Ishikawa (cell line): ENCODE data around the gene OTX1.

ENCODE experiments used
- CEBPB ChIP-seq: IDR thresholded peaks from 2 replicates; pipeline ENCODE4 v1.6.1; 2012
- CREB1 ChIP-seq: IDR thresholded peaks from 2 replicates; pipeline ENCODE4 v1.6.1; 2012; ENCODE audit warnings: low read depth
- EGR1 ChIP-seq: IDR thresholded peaks from 2 replicates; pipeline ENCODE4 v1.6.1; 2012
- EP300 ChIP-seq: IDR thresholded peaks from 2 replicates; pipeline ENCODE4 v1.6.1; 2012; ENCODE audit warnings: borderline replicate concordance
- FOXM1 ChIP-seq: IDR thresholded peaks from 2 replicates; pipeline ENCODE4 v1.6.1; 2012; ENCODE audit warnings: low read depth, borderline replicate concordance
- MAX ChIP-seq: IDR thresholded peaks from 2 replicates; pipeline ENCODE4 v1.6.1; 2012
- NFIC ChIP-seq: IDR thresholded peaks from 2 replicates; pipeline ENCODE4 v1.6.1; 2012
- RAD21 ChIP-seq: IDR thresholded peaks from 2 replicates; pipeline ENCODE4 v1.6.1; 2012; ENCODE audit warnings: low read depth
- REST ChIP-seq: IDR thresholded peaks from 2 replicates; pipeline ENCODE4 v1.6.1; 2012; ENCODE audit warnings: low read depth, mild to moderate bottlenecking
- TAF1 ChIP-seq: IDR thresholded peaks from 2 replicates; pipeline ENCODE4 v1.6.1; 2012; ENCODE audit warnings: low read depth, mild to moderate bottlenecking
- TCF12 ChIP-seq: IDR thresholded peaks from 2 replicates; pipeline ENCODE4 v1.6.1; 2012; ENCODE audit warnings: low read depth
- TEAD4 ChIP-seq: IDR thresholded peaks from 2 replicates; pipeline ENCODE4 v1.6.1; 2012
- USF1 ChIP-seq: IDR thresholded peaks from 2 replicates; pipeline ENCODE4 v1.6.1; 2012
- YY1 ChIP-seq: IDR thresholded peaks from 2 replicates; pipeline ENCODE4 v1.6.1; 2012; ENCODE audit warnings: low read depth
- ZBTB7A ChIP-seq: IDR thresholded peaks from 2 replicates; pipeline ENCODE4 v1.6.1; 2012; ENCODE audit warnings: low read depth

OTX1 gene

GRCh38 chr2:63046552-63046951, 4.1 kb upstream of the OTX1 start:
- TF ChIP-seq USF1: no peak
- no peak for TF ChIP-seq RAD21
- no peak for TF ChIP-seq EP300
- TF ChIP-seq CREB1: no peak
- TF ChIP-seq NFIC: no peak
- no peak for TF ChIP-seq TEAD4
- TF ChIP-seq CEBPB: no peak
- TF ChIP-seq TAF1: no peak
- no peak for TF ChIP-seq TCF12
- no peak for TF ChIP-seq MAX
- TF ChIP-seq EGR1: no peak
- no peak for TF ChIP-seq YY1
- no peak for TF ChIP-seq FOXM1
- no peak for TF ChIP-seq ZBTB7A
- TF ChIP-seq REST: no peak

GRCh38 chr2:63046961-63047320, 3.7 kb upstream of the OTX1 start:
- TF ChIP-seq MAX (no peak), CEBPB (no peak), CREB1 (no peak), FOXM1 (no peak), TEAD4 (no peak), EGR1 (no peak), EP300 (no peak), RAD21 (no peak), USF1 (no peak), TCF12 (no peak), YY1 (no peak), REST (no peak), ZBTB7A (no peak), NFIC (no peak), TAF1 (no peak)

GRCh38 chr2:63047321-63048279, 3.0 kb upstream of the OTX1 start:
- TF ChIP-seq EP300 (no peak), USF1 (no peak), CREB1 (no peak), TCF12 (no peak), ZBTB7A (no peak), RAD21 (no peak), CEBPB (no peak), MAX (no peak), TAF1 (no peak), NFIC (no peak)

DNA sequence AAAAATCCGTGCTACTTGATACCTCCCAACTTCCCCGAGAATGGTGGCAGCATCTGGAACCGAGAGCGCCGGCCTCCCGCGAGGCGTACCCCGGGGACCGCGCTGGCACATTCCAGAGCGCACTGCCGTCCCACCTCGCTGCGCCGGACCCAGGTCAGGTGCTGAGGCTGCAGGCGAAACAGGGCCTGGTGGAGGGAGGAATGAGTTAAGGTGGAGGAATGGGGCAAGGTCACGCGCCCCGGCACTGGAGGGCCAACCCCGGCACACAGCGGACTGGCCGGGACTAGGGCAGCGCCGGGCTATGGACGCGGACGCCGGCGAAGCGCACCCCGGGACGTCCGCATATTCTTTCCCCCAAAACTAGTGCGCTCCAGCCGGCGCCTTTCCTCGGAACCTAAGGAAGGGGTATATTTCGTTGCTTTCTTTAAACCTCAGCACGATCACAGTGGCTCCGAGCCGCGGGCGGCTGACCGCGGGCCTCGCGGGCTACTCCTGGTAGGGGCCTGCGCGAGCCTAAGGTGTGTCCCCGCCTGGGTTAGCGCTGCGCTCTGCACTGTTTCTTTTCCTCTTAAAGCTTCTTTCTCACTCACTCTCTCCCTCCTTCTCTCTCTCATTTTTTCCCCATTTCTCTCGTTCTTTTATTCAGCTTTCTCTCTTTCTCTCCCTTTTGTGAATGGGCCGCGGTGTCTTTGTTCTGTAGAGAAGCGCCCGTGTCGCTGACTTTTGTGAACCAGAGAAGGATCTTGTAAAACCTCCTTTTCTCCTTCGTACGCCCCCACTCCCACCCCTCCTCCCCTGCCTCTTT, 2.1 kb upstream of the OTX1 start:
- TF ChIP-seq CEBPB (no peak), MAX (no peak), ZBTB7A (no peak), EGR1 (no peak), RAD21 (no peak), TAF1 (no peak), FOXM1 (no peak), YY1 (no peak), CREB1 (no peak), TEAD4 (no peak), REST (no peak), TCF12 (no peak), NFIC (no peak), USF1 (no peak), EP300 (no peak)
